Umbilical cord (tissue), 2 donors: ENCODE results near the gene CD7. TPM values are rescaled to one million over a fixed set of nuclear protein-coding genes. Genes with fewer than 3 reads are reported as not detected.
A peak's percentile ranks its signal among the peaks of the same experiment; 100 is the strongest.

Source experiments
- DNase-seq: peaks from one replicate; pipeline ENCODE4 v3.0.0-alpha.2; 2015; ENCODE audit warnings: low spot score
- total RNA-seq: library from RNA; depleted of rRNA; stranded (reverse); fragments of >200 nt; gene quantifications from one replicate; pipeline ENCODE4 v1.2.3, GENCODE V29; 2014; ENCODE audit warnings: low replicate concordance; ENCODE audit not compliant: insufficient read depth

CD7 gene
- total RNA-seq, 1 donor from 2014 or later = 2.9 TPM

DNA sequence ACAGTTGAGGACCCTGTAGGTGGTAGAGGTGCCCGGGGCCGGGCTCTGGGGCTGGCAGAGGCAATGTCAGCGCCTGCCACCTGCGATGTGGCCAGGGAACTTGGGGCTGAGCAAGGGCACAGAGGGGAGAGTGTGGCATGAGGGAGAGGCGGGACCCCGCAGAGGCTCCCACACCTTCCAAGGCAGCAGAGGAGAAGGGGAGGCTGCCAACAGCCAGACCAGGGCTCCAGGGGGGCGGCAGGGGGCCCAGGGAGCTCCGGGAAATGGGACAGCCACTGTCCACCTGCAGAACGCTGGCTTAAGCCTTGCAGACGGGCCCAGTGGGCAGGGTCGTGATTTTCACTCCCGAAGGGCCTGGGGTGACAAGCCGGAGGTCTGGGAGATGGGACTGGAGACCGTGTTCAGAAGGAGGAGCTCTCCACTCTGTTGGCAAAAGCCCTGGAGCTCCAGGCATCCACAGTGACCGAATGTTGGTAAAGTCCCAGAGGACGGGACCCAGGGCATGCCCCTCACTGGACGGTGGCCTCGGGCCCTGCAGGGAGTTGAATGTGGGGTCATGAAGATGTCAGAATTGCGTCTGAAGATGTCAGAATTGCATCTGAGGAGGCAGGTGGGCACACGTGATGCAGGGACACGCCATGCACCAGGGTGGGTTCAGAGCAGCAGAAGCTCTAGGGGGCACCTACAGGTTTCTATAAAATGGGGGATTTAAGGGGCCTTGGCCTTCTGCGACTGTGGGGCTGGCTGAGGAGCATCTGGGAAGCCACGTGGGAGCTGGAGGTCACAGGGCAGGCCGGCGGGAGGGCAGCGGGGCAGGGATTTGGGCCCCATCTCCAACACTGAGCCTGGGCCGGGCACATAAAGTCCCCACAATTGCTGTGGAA is 18.6 kb downstream of the CD7 start:
- no peak for DNase-seq

DNA sequence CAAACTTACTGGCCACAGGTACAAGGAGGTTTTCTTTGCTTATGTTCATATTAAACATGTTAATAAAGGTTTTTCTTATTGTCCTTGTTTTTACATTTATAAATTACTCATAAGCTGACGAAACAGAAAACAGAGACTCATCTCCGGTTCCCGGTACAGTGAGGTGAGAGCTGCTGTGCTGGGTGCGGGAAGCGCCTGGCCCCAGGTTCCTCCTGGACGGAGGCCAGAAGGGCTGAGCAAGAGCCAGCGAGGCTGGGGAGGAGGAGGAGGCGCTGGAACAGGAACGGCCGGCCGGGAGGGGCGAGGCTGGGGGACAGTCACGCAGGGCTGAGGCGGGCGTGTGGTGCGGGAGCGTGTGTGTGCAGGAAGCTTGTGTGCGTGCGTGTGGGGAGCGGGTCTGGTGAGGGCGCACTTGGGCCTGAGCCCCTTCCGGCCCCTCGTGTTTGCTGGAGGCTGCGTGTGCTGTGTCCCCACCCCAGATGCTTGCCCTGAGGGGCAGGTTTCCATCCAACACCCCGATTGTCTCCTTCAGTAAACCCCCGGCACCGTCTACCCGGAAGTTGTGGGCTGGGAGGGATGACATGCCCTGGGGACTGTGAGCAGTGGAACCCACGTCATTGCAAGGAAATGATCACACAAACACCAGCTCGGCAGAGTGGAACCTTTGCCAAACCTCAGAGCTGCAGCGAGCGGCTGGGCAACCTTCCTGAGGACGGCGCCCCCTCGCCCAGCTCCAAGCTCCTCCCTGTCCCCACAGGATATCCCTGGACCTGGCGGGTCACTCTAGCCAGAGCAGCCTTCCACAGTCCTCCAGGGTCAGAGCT is 19.5 kb downstream of the CD7 start:
- peak; percentile 76 for DNase-seq

DNA sequence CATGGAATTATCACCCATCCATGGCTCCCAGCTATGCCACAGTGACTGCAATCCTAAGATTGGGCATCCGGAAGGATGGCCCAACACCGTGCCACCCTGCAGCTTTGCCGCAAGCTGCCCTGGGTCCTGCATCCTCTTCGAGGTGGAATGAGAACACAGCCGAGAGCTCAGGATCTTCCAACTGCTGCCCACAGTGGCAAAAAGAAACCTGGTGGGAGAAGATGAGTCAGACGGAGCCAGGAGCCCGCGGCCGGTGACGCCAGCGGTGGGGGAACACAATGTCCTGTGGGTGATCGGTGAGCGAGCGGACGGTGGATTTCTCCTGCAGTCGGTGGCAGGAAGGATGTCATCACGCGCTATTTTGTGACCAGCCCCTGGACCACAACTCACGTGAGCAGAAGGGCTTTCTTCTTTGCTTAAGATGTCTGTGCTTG is 20.1 kb downstream of the CD7 start:
- no peak for DNase-seq

DNA sequence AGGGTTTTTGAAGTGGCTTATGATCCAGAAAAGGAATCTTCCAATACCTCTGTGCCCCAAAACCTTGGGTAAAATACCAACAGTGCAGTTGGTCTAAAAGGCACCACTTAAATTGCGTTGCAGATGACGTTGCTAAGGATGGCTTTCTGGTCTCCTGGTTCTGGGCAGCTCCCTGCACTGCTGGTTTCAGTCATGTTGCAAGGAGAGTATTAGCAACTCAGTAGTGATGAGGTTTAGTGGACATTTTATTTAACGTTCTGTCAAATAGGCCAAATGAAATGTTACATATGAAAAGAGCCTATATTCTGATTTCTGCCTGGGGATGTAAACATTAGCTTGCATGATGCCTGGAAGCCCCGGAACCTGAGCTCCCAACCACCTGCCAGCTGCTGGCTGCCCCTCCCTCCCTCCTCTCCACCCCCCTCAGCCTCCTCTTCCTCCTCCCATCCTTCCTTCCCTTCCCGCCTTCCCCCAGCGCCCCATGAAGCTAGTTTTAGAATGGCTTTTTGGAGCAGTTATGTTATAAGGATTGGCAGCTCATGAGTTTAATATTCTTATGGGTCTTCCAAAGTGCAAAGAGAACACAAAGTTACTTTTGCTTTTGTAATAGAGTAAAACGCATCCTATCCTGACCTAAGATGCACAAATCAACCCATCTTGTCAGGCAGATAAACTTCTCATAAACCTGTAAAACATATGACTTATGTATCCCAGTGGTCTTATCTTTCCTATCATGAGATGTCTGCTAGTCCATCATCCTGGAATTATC is 20.7 kb downstream of the CD7 start:
- DNase-seq = no peak

DNA sequence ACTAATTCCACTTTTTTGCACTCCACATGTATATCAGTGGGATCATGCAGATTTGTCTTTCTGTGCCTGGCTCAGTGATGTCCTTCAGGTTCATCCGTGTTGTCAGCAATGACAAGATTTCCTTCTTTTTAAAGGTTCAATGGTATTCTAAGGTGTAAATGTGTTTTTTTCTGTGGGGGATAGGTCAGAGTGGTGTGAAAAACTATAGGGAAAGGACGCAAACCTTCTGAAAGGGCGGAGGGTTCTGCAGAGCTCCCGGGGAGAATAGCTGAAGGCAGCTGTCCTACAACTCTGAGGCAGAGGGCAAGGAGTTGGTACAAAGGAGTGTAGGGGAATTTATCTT is 22.0 kb downstream of the CD7 start:
- DNase-seq = no peak

DNA sequence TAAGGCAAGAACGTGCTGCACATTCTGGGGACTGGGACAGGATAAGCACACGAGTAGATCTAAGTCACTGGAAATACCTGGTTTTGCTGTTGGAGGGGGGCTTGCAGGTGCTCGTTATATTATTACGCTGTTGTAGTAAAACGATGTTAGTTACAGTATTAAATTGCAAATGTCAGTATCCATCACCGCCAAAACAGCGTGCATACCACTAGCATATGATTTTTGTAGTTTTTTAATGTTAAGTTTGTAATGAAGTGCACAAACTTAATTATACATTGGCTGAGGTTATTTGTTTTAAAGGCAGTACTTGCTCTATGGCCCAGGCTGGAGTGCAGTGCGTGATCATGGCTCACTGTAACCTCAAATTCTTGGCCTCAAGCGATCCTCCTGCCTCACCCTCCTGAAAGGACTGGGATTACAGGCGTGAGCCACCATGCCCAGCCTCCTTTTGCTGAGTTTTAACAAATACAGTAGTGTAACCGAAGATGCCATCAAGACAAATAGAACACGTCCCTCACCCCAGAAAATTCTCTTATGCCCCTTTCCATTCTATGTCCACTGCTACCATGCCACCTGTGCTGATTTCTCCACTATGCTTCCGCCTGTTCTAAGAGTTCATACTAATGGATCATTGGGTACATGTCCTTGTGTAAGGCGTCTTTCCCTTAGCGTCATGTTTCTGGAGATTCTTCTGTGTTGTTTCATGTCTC is 23.2 kb downstream of the CD7 start:
- DNase-seq = no peak

DNA sequence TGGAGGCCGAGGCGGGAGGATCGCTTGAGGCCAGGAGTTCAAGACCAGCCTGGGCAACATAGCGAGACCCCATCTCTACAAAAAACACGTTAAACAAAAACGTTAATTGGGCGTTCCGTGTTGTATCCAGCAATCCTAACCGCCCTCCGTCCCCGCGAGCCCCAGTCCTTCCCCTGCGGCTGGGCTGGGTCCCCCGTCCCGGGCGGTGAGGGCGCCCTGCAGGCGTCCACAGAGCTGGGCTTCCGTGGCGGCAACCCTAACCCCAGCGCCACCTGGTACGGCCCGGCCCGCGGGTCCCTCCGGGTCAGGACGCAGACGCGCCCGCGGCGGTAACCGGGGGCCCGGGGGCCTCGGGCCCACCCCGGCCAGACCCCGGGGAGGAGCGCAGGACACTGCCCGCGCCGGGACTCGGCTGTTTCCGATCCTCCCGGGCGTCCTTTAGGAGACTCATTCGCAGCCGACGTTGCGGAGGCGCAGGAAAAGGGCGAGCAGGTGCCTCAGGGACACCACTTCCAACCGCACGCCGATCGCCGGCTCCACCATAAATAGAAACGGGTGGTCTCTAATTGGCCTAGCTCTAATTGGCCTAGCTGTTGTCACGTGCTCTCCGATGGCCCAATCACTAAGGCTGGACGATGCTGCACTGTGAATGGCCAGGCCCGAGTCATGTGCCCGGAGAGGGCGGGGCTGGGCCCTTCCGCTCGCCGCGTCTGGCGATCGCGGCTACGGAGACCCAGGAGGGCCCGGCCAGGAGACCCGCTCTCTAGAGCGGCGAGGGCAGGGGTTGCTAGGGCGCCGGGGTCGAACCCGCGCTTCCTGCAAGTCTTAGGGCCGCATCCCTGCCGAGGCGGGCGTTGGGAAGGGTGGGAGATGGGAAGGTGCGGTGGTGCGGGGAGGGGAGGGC is 24.9 kb downstream of the CD7 start:
- DNase-seq = peak; percentile 99

DNA sequence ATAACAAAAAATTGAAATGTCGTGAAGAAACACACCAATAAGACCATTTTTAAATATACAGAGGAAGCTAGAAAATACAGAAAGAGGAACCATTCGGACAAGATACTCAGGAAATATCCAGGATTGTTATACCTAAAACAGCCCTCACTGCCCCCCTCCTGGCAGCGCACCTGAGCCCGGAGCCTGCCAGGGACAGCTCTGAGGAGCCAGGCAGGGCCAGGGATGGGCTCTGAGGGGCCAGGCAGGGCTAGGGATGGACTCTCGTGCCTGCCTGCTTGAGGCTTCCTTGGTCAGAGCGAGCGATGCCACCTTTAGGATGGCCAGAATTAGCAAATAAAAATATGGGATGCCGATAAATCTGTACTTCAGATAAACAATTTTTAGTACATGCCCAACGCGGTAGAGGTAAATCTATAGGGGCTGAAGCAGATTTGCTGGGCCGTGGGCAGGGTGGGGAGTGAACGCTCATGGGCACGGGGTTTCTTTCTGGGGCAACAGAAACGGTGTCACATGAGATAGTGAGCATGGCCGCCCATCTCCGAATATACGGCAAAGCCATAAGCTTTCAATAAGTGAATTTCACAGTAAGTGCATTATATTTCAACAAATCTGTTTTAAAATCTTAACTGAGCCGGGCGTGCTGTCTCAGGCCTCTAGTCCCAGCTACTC is 25.7 kb downstream of the CD7 start:
- no peak for DNase-seq

DNA sequence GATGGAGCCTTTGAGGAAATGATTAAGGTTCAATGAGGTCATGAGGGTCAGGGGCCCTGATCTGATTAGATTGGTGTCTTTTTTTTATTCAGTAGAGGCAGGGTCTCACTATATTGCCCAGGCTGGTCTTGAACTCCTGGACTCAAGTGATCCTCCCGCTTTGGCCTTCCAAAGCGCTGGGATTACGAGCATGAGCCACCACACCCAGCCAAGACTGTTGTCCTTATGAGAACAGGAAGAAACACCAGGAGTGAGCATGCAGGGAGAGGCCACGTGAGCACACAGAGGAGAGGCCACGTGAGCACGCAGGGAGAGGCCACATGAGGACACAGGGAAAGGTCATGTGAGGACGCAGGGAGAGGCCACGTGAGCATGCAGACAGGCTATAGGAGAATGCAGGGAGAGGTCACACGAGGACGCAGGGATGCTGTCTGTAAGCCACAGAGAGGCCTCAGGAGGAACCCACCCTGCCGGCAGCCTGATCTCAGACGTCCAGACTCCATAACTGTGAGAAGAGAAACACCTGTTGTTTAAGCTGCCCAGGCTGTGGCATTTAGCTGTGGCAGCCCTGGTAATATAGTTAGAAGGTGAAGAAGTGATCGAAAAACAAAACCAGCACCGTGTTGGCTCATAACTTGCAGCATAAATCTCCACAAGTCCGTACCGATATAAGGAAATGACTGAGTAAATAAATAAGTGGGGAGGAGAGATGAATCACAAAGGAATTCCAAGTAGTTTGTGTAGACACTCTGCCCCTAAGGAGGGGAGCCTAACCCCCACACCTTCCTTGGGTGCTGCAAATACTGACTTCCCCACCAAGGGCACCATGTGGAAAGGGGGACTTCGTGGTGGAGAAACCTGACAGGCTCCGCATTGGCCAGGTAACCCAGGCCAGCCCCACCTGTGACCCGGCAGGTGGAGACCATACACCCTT is 29.3 kb downstream of the CD7 start:
- DNase-seq = no peak

DNA sequence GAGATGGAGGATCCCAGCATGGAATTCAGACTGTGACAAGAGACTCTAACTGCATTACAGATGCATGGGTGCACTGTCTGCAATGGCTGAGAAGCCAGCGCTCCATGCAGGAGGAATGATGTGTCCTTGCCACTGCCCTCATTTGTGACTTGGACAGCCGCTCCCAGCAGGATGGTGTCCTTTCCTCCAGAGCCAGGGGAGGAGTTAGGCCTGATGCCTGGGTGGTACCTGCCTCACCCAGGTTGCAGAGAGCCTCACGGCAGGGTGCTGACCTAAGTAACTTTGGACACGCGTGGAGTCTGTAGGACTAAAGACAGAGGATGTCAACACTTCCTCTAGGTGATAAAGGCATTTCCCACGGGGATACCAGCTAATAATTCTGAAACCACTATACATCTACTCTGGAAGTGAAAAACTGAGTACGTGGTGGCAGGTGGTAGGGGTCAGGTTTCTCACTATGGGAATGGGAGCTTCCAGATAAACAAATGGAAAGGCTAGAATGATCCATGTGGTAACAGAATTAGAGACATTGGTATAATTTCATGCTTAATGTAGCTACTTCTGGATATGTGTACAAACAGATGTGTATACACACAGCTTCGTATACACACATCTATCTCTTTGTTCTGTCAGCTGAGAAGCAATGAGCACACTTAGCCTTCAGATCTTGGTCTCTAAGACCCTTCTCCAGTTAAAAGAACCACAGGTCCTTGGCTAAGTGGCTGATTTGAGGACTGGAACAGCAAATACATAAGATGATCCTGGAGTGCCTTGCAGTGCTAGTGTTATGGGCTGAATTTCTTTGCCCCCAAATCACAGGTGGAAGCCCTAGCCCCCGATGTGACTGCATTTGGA is 30.2 kb downstream of the CD7 start:
- DNase-seq = no peak

DNA sequence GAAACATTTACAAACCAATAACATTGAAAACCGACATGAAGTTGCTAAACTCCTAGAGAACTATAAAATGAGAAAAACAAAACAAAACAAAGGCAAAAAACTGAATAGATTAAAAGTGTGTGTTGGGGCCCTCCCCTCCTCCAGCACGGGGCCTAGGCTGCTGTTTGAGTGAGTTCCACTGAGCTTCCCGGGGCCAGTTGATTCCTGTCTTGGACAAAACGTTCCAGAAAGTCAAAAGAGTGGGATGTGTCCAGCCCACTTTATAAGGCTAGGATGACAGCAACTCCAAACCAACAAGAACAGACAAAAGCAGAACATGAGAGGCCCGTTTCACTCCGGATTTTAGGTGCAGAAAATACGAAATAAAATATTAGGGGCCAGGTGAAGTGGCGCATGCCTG is 32.3 kb downstream of the CD7 start:
- no peak for DNase-seq

DNA sequence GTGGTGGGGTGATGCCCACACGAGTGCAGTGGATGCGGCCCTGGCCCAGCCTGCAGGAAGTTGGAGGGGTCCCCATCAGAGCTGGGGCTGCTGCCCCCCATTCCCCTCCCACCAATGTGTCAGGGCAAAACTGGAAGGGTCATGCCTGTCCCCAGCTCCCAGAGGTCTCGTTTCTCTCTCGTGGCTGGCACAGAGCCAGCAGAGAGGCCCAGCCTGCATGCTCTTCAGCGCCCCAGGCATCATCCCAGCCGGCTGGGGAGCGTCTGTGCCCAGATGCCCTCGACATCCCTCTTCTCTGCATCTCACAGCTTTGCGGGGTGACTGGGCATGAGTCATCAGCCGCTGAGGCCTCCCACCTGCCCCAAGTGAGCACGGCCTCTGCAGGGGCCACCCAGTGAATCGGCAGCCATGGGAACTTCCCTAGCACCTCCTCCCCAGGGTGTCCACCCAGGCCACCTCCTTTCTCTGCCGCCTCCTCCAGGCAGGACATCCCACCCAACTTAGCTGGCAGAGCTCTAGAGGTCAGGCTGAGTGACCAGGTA is 34.1 kb downstream of the CD7 start:
- DNase-seq = peak; percentile 54

DNA sequence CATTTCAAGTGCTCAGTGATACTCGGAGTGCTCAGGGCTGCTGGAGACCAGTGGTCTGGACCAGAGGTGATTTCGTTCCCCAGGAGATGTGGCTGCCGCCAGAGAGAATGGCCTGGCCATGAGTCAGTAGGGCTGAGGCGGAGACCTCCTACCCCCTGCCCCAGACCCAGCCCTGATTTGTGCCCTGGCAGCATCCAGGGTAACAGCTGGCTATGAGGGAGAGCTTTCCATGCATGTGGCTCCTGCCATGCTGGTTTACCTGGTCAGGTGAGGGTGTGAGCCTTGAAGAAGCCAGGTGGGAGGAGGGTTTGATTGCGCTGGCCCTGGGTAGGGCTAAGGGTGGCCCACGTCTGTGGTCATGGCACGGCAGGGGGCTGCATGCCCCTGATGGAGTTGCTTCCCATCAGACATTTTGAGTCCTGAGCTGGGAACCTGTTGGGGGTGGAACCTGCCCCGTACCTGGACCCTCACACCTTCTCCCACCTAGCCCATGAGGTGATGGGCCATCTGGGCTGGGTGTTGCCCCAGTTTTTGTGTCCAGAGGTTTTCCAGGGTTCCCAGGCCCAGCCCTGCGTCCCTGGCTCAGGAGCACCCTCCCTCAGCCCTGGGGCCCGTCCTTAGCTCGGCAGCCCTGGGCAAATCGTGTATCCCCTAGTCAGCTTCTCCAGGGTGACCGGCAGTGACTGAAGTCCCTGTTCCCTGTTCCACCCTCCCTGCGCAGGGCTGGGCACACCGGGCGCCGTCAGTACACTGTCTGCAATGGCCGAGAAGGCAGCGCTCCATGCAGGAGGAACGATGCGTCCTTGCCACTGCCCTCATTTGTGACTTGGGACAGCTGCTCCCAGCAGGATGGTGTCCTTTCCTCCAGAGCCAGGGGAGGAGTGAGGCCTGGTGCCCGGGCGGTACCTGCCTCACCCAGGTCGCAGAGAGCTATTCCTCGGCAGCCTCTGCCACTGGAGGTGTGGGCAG is 34.9 kb downstream of the CD7 start:
- no peak for DNase-seq

DNA sequence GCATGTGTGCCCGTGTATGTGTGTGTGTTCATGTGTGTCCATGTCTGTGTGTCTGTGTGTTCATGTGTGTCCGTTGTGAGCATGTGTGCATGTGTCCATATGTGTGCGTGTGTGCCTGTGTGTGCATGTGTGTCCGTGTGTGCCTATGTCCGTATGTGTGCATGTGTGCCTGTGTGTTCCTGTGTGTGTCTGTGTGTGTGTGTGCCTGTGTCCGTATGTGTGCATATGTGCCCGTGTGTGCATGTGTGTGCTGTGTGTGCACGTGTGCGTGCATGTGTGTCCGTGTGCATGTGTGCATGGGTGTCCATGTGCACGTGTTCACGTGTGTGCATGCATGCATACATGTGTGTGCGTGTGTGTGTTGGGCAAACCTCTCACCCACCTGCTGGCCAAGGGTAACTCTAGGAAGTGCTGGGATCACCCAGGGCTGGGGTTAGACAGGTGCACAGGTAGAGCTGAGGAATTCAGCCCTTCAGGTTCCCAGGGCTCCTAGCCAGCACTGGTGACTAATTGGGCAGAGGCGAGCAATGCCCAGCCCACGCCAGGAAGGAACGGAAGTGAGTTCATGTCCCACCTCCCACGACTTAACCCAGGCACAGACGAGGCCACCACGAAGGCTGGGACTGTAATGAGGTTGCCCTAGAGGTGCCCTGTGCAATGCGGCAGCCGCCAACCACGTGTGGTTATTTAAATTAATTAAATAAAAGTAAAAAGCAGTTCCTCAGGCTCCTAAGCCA is 35.7 kb downstream of the CD7 start:
- no peak for DNase-seq

DNA sequence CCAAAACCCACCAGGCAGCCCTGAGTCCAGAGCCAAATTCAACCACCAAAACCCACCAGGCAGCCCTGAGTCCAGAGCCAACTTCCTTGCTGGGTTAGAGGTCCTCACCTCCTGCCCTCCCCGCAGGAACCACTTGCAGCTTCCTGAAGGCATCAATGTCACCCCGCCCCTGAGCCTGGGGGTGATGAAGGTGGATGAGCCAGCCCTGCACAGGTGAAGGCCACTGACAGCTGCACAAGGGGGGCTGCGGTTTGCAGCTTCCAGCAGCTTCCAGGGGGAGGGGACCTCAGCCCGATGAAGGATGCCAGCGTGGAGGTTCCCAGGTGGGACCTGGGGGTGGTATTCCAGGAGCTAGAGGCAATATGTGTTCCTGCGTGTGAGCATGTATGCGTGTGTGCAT is 36.3 kb downstream of the CD7 start:
- no peak for DNase-seq

DNA sequence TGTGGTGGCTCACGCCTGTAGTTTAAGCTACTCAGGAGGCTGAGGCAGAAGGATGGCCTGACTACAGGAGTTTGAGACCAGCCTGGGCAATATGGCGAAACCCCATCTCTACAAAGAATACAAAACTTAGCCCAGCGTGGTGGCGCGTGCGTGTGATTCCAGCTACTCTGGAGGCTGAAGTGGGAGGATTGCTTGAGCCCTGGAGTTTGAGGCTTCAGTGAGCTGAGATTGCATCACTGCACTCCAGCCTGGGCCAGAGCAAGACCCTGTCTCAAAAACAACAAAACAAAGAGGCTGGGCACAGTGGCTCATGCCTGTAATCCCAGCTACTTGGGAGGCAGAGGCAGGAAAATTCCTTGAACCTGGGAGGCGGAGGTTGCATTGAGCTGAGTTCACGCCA is 36.9 kb downstream of the CD7 start:
- no peak for DNase-seq
